SK-N-SH (cell line): ENCODE data around the gene OR2T27. TPM values are rescaled to one million over a fixed set of nuclear protein-coding genes. Genes with fewer than 3 reads are reported as not detected.

Source experiments
- CTCF ChIA-PET: fragments of 300-600, 350-600 bp; formaldehyde crosslinking; extraction: SDS; loops from one replicate; lab custom pipeline; 2021; lab: Yijun Ruan, JAX
- POLR2A ChIA-PET: fragments of 350-600 bp; sonication (Branson Sonifier 250); formaldehyde crosslinking; extraction: SDS; loops from one replicate; lab custom pipeline; 2020; ENCODE audit warnings: antibody characterized with exemption, inconsistent platforms; lab: Yijun Ruan, JAX
- DNase-seq: peaks from one replicate; pipeline ENCODE4 v3.0.0; 2012
- H2AFZ ChIP-seq: fragments of 200-600 bp; sonication (generic); 2 replicates; pipeline ENCODE4 v1.8.1; 2016; ENCODE audit warnings: antibody characterized with exemption, mild to moderate bottlenecking, low read depth
- H3F3A ChIP-seq: fragments of 200-600 bp; sonication (generic); replicated peaks from 2 replicates; pipeline ENCODE3; 2016; ENCODE audit warnings: antibody characterized with exemption, mild to moderate bottlenecking; ENCODE audit not compliant: insufficient read depth
- H3K27ac ChIP-seq, 2 experiments: fragments of 200-500 bp in 1 of 2; fragments of 200-600 bp in 1 of 2; sonication (Bioruptor generic) in 1 of 2; sonication (generic), shearing (Covaris generic) in 1 of 2; 2 replicates each; pipeline versions ENCODE4 v1.5.1 to v1.6.1; 2014 to 2016; ENCODE audit warnings: low read depth in 2 of 2, inconsistent platforms in 1 of 2, low read length in 1 of 2, mild to moderate bottlenecking in 1 of 2, mixed read lengths in 1 of 2
- H3K27me3 ChIP-seq: fragments of 200-600 bp; sonication (generic), shearing (Covaris generic); 2 replicates; pipeline ENCODE4 v1.6.1; 2016; ENCODE audit warnings: mixed run types; ENCODE audit not compliant: insufficient read depth
- H3K36me3 ChIP-seq, 2 experiments: fragments of 200-500 bp in 1 of 2; fragments of 200-600 bp in 1 of 2; sonication (Bioruptor generic) in 1 of 2; sonication (generic) in 1 of 2; replicated peaks in 1 of 2; 2 replicates each; pipeline versions ENCODE3 to v1.5.1; 2014 to 2016; ENCODE audit warnings: low read length in 1 of 2, mild to moderate bottlenecking in 1 of 2; ENCODE audit not compliant: insufficient read depth in 2 of 2, control insufficient read depth in 1 of 2
- H3K4me1 ChIP-seq, 2 experiments: fragments of 200-500 bp in 1 of 2; fragments of 200-600 bp in 1 of 2; sonication (Bioruptor generic) in 1 of 2; sonication (generic), shearing (Covaris generic) in 1 of 2; 2 replicates each; pipeline versions ENCODE4 v1.5.1 to v1.6.1; 2014 to 2016; ENCODE audit warnings: low read depth in 1 of 2, low read length in 1 of 2, mixed run types in 1 of 2; ENCODE audit not compliant: insufficient read depth in 2 of 2, control insufficient read depth in 1 of 2
- H3K4me2 ChIP-seq: fragments of 200-600 bp; sonication (generic), shearing (Covaris generic); 2 replicates; pipeline ENCODE4 v1.6.1; 2017; ENCODE audit warnings: mixed run types
- H3K4me3 ChIP-seq, 2 experiments: fragments of 200-500 bp in 1 of 2; fragments of 200-600 bp in 1 of 2; sonication (Bioruptor generic) in 1 of 2; sonication (generic), shearing (Covaris generic) in 1 of 2; 2 replicates each; pipeline versions ENCODE4 v1.5.1 to v1.8.1; 2014 to 2016; ENCODE audit warnings: low read depth in 2 of 2, inconsistent platforms in 1 of 2, low read length in 1 of 2, mild to moderate bottlenecking in 1 of 2, mixed read lengths in 1 of 2, moderate library complexity in 1 of 2
- H3K79me2 ChIP-seq: fragments of 200-600 bp; sonication (generic); 2 replicates; pipeline ENCODE4 v1.8.1; 2017; ENCODE audit warnings: mild to moderate bottlenecking; ENCODE audit not compliant: insufficient read depth
- H3K9ac ChIP-seq: fragments of 200-600 bp; sonication (generic); 2 replicates; pipeline ENCODE4 v1.6.1; 2017; ENCODE audit warnings: mixed run types
- H3K9me2 ChIP-seq: fragments of 200-600 bp; sonication (generic); 2 replicates; pipeline ENCODE4 v1.6.1; 2017; ENCODE audit warnings: mixed run types
- H3K9me3 ChIP-seq: fragments of 200-600 bp; sonication (generic); 2 replicates; pipeline ENCODE4 v1.6.1; 2017; ENCODE audit warnings: mixed run types, mild to moderate bottlenecking, moderate library complexity
- H4K20me1 ChIP-seq: fragments of 200-600 bp; sonication (generic); 2 replicates; pipeline ENCODE4 v1.6.1; 2017; ENCODE audit warnings: mild to moderate bottlenecking, mixed run types; ENCODE audit not compliant: insufficient read depth
- EZH2phosphoT487 ChIP-seq: fragments of 200-600 bp; sonication (generic); IDR thresholded peaks from 2 replicates; pipeline ENCODE4 v1.6.1; 2017; ENCODE audit warnings: low read depth, mixed run types, mild to moderate bottlenecking, antibody characterized with exemption, moderate library complexity, borderline replicate concordance
- FOXJ3 ChIP-seq: sonication (generic); formaldehyde crosslinking; IDR thresholded peaks from 2 replicates; pipeline ENCODE4 v1.5.1; 2020; ENCODE audit warnings: mild to moderate bottlenecking, missing genetic modification reagents
- FOXM1 ChIP-seq: IDR thresholded peaks from 2 replicates; pipeline ENCODE4 v1.4.0; 2012; ENCODE audit warnings: low read depth, mild to moderate bottlenecking
- GABPA ChIP-seq: IDR thresholded peaks from 2 replicates; pipeline ENCODE4 v1.4.0; 2012; ENCODE audit warnings: low read depth, mild to moderate bottlenecking
- JUND ChIP-seq: IDR thresholded peaks from 2 replicates; pipeline ENCODE4 v1.4.0; 2012
- MEF2A ChIP-seq: IDR thresholded peaks from 2 replicates; pipeline ENCODE4 v1.4.0; 2012; ENCODE audit warnings: low read depth, borderline replicate concordance
- NFIC ChIP-seq: IDR thresholded peaks from 2 replicates; pipeline ENCODE4 v1.4.0; 2012; ENCODE audit warnings: borderline replicate concordance
- SIN3A ChIP-seq: IDR thresholded peaks from 2 replicates; pipeline ENCODE4 v1.6.1; 2012; ENCODE audit warnings: low read depth, mild to moderate bottlenecking, low read length, moderate library complexity, borderline replicate concordance
- SMC3 ChIP-seq: IDR thresholded peaks from 2 replicates; pipeline ENCODE4 v1.6.1; 2012; ENCODE audit warnings: low read depth, low read length, improper control_type of control experiment
- TCF12 ChIP-seq: IDR thresholded peaks from 2 replicates; pipeline ENCODE4 v1.4.0; 2012
- YY1 ChIP-seq: IDR thresholded peaks from 2 replicates; pipeline ENCODE4 v1.4.0; 2012; ENCODE audit warnings: low read depth, mild to moderate bottlenecking
- WGBS: methylation state at CpG from one replicate; pipeline ENCODE4 v1.1.6; 2017; ENCODE audit warnings: low lambda C conversion rate; 5-methylcytosine and 5-hydroxymethylcytosine counted together
- polyA plus RNA-seq, 3 experiments: library from polyadenylated mRNA; depleted of rRNA; stranded (reverse); fragments of >200 nt; gene quantifications; 2 replicates each; pipeline ENCODE4 v1.2.3, GENCODE V29; 2012
- TF ChIP-seq, protein P1 (sequence below): IDR thresholded peaks from 2 replicates; pipeline ENCODE4 v1.4.0; 2012; ENCODE audit warnings: low read depth
- TF ChIP-seq, protein P2 (sequence below): IDR thresholded peaks from 2 replicates; pipeline ENCODE4 v1.6.1; 2012; ENCODE audit warnings: mild to moderate bottlenecking, low read depth, low read length, moderate library complexity
- TF ChIP-seq, protein P3 (sequence below): IDR thresholded peaks from 2 replicates; pipeline ENCODE4 v1.4.0; 2012; ENCODE audit warnings: low read depth, borderline replicate concordance

The OR2T27 gene
- polyA plus RNA-seq, 1 of the 3 experiments (the other 2 are of a cell fraction), result not detected

- DNase-seq, result no peak
- peaks cover 4% of the 10 kb centered on the region; the same call in 1 of the 2 replicates for H3K27me3 ChIP-seq
- H3K4me3 ChIP-seq, result no peak overlapping the region
- H3K9ac ChIP-seq, result no peak overlapping the region
- no peaks in the 10 kb centered on the region for H3K4me1 ChIP-seq
- H2AFZ ChIP-seq, result no peak overlapping the region
- H4K20me1 ChIP-seq, result no peaks in the 10 kb centered on the region
- ChIA-PET CTCF (no interaction called here), POLR2A (no interaction called here)
- no peaks in the 10 kb centered on the region for H3F3A ChIP-seq
- H3K4me2 ChIP-seq, result no peak overlapping the region
- no peaks in the 10 kb centered on the region for H3K9me2 ChIP-seq
- TF ChIP-seq, protein P1, sequence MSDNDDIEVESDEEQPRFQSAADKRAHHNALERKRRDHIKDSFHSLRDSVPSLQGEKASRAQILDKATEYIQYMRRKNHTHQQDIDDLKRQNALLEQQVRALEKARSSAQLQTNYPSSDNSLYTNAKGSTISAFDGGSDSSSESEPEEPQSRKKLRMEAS, result no peak
- TF ChIP-seq GABPA (no peak), SMC3 (no peak), YY1 (no peak), NFIC (no peak), FOXJ3 (CRISPR knock-in tag) (no peak), JUND (no peak), SIN3A (no peak)
- no peaks in the 10 kb centered on the region for H3K9me3 ChIP-seq
- WGBS, result 5% methylated on average over 7 of the region's 7 CpGs
- H3K36me3 ChIP-seq, result no peaks in the 10 kb centered on the region
- no peak overlapping the region for H3K27ac ChIP-seq
- no peaks in the 10 kb centered on the region for H3K79me2 ChIP-seq
These were observed 23.8 kb downstream of the OR2T27 start for GRCh38 chr1:248631354-248632008.

DNA sequence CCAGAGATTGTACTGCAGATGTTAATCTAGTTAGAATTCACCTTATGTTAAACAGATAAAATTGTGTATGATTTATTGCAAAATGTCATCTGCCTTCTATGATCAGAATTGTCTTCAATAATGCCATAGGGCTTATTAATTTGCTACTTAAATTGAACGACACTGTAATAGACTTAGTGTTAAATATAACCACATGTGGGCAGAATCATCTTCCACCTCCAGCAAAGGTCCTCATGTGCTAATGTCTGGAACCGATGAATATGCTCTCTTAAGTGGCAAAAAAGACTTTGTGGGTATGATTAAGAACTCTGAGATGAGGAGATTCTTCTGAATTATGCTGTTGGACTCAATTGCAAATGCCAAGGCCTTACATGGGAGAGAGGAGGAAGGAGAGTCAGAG is 24.8 kb downstream of the OR2T27 start:
- Histone ChIP-seq H3K9me3 (no peaks in the 10 kb centered on the region), H3K9ac (no peak overlapping the region), H4K20me1 (no peaks in the 10 kb centered on the region), H3F3A (no peaks in the 10 kb centered on the region), H3K4me1 (no peaks in the 10 kb centered on the region), H3K4me2 (no peak overlapping the region), H3K36me3 (no peaks in the 10 kb centered on the region), H3K79me2 (no peaks in the 10 kb centered on the region), H3K4me3 (no peak overlapping the region), H3K27me3 (peaks cover 4% of the 10 kb centered on the region; the same call in 1 of the 2 replicates), H3K9me2 (no peaks in the 10 kb centered on the region), H3K27ac (no peak overlapping the region), H2AFZ (no peak overlapping the region)
- TF ChIP-seq, protein P2, sequence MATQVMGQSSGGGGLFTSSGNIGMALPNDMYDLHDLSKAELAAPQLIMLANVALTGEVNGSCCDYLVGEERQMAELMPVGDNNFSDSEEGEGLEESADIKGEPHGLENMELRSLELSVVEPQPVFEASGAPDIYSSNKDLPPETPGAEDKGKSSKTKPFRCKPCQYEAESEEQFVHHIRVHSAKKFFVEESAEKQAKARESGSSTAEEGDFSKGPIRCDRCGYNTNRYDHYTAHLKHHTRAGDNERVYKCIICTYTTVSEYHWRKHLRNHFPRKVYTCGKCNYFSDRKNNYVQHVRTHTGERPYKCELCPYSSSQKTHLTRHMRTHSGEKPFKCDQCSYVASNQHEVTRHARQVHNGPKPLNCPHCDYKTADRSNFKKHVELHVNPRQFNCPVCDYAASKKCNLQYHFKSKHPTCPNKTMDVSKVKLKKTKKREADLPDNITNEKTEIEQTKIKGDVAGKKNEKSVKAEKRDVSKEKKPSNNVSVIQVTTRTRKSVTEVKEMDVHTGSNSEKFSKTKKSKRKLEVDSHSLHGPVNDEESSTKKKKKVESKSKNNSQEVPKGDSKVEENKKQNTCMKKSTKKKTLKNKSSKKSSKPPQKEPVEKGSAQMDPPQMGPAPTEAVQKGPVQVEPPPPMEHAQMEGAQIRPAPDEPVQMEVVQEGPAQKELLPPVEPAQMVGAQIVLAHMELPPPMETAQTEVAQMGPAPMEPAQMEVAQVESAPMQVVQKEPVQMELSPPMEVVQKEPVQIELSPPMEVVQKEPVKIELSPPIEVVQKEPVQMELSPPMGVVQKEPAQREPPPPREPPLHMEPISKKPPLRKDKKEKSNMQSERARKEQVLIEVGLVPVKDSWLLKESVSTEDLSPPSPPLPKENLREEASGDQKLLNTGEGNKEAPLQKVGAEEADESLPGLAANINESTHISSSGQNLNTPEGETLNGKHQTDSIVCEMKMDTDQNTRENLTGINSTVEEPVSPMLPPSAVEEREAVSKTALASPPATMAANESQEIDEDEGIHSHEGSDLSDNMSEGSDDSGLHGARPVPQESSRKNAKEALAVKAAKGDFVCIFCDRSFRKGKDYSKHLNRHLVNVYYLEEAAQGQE, result no peak
- TF ChIP-seq NFIC (no peak), MEF2A (no peak), YY1 (no peak), SIN3A (no peak), TCF12 (no peak), FOXJ3 (CRISPR knock-in tag) (no peak), EZH2phosphoT487 (no peak), FOXM1 (no peak)
- TF ChIP-seq, protein P3, sequence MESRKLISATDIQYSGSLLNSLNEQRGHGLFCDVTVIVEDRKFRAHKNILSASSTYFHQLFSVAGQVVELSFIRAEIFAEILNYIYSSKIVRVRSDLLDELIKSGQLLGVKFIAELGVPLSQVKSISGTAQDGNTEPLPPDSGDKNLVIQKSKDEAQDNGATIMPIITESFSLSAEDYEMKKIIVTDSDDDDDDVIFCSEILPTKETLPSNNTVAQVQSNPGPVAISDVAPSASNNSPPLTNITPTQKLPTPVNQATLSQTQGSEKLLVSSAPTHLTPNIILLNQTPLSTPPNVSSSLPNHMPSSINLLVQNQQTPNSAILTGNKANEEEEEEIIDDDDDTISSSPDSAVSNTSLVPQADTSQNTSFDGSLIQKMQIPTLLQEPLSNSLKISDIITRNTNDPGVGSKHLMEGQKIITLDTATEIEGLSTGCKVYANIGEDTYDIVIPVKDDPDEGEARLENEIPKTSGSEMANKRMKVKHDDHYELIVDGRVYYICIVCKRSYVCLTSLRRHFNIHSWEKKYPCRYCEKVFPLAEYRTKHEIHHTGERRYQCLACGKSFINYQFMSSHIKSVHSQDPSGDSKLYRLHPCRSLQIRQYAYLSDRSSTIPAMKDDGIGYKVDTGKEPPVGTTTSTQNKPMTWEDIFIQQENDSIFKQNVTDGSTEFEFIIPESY, result no peak
- WGBS, result 0% methylated on average over 2 of the region's 2 CpGs
- POLR2A ChIA-PET, result no interaction called here
- CTCF ChIA-PET, result interaction anchor here (1.6 kb wide), 1 partner anchor 12 kb away, joined by 4 read pairs; no protein-coding TSS in a partner anchor
- DNase-seq, result no peak
